Neutrophil (primary cell): ENCODE measurements around the gene HABP2.

Experiments used
- H3K27ac ChIP-seq: fragments of 200-600 bp; sonication (generic); 2 replicates; pipeline ENCODE4 v1.5.1; 2016; ENCODE audit warnings: mild to moderate bottlenecking, moderate library complexity
- H3K27me3 ChIP-seq: fragments of 200-600 bp; sonication (generic); 2 replicates; pipeline ENCODE4 v1.6.0; 2016; ENCODE audit warnings: mild to moderate bottlenecking
- H3K36me3 ChIP-seq: fragments of 200-600 bp; sonication (generic); 2 replicates; pipeline ENCODE4 v1.5.1; 2017
- H3K4me1 ChIP-seq, 2 experiments: fragments of 200-600 bp in 1 of 2; sonication (generic) in 1 of 2; 1 replicate in 1 of 2; 2 replicates in 1 of 2; pipeline versions ENCODE4 v1.5.1 to v1.6.1; 2013 to 2016; ENCODE audit warnings: low read depth in 1 of 2, low read length in 1 of 2, mild to moderate bottlenecking in 1 of 2, moderate library complexity in 1 of 2; ENCODE audit not compliant: control insufficient read depth in 1 of 2, insufficient read depth in 1 of 2
- H3K4me3 ChIP-seq, 2 experiments: fragments of 200-600 bp in 1 of 2; sonication (generic) in 1 of 2; 1 replicate in 1 of 2; 2 replicates in 1 of 2; pipeline ENCODE4 v1.5.1; 2013 to 2016; ENCODE audit warnings: low read depth in 1 of 2, low read length in 1 of 2, mild to moderate bottlenecking in 1 of 2, moderate library complexity in 1 of 2
- H3K9me3 ChIP-seq: fragments of 200-600 bp; sonication (generic); 2 replicates; pipeline ENCODE4 v1.5.1; 2016
- CTCF ChIP-seq: fragments of 200-600 bp; sonication (generic); IDR thresholded peaks from 2 replicates; pipeline ENCODE4 v1.5.1; 2016; ENCODE audit warnings: antibody characterized with exemption

Gene HABP2

GRCh38 chr10:113583571-113583970, 30.7 kb downstream of the HABP2 start:
- Histone ChIP-seq H3K36me3 (no peaks in the 10 kb centered on the region), H3K27me3 (peaks cover 5% of the 10 kb centered on the region), H3K27ac (no peak overlapping the region), H3K4me3 (no peak overlapping the region), H3K4me1 (no peaks in the 10 kb centered on the region), H3K9me3 (no peaks in the 10 kb centered on the region)
- no peak for TF ChIP-seq CTCF

- Histone ChIP-seq H3K27me3 (peaks cover 5% of the 10 kb centered on the region), H3K36me3 (no peaks in the 10 kb centered on the region), H3K4me1 (no peaks in the 10 kb centered on the region), H3K9me3 (no peaks in the 10 kb centered on the region), H3K4me3 (no peak overlapping the region), H3K27ac (no peak overlapping the region)
- TF ChIP-seq CTCF: no peak
Measured at GRCh38 chr10:113585949-113586348, 33.1 kb downstream of the HABP2 start.

GRCh38 chr10:113589201-113589770, 36.4 kb downstream of the HABP2 start:
- H3K4me1 ChIP-seq: no peaks in the 10 kb centered on the region
- H3K27ac ChIP-seq: no peak overlapping the region
- TF ChIP-seq CTCF: no peak
- no peaks in the 10 kb centered on the region for H3K9me3 ChIP-seq
- no peak overlapping the region for H3K4me3 ChIP-seq
- no peaks in the 10 kb centered on the region for H3K27me3 ChIP-seq
- no peaks in the 10 kb centered on the region for H3K36me3 ChIP-seq

GRCh38 chr10:113590581-113590980, 37.7 kb downstream of the HABP2 start:
- Histone ChIP-seq H3K36me3 (no peaks in the 10 kb centered on the region), H3K27ac (no peak overlapping the region), H3K4me1 (no peaks in the 10 kb centered on the region), H3K4me3 (no peak overlapping the region), H3K9me3 (no peaks in the 10 kb centered on the region), H3K27me3 (no peaks in the 10 kb centered on the region)
- no peak for TF ChIP-seq CTCF

GRCh38 chr10:113592380-113592779, 39.5 kb downstream of the HABP2 start:
- Histone ChIP-seq H3K36me3 (no peaks in the 10 kb centered on the region), H3K27ac (no peak overlapping the region), H3K27me3 (no peaks in the 10 kb centered on the region), H3K4me1 (no peaks in the 10 kb centered on the region), H3K9me3 (no peaks in the 10 kb centered on the region), H3K4me3 (no peak overlapping the region)
- TF ChIP-seq CTCF: no peak

GRCh38 chr10:113594652-113595051, 41.8 kb downstream of the HABP2 start:
- Histone ChIP-seq H3K27me3 (no peaks in the 10 kb centered on the region), H3K4me1 (no peaks in the 10 kb centered on the region), H3K36me3 (no peaks in the 10 kb centered on the region), H3K4me3 (no peak overlapping the region), H3K9me3 (no peaks in the 10 kb centered on the region), H3K27ac (no peak overlapping the region)
- TF ChIP-seq CTCF: no peak
